Activated CD8-positive, alpha-beta memory T cell treated with anti-CD3 and anti-CD28 coated beads for 4 hours (primary cell): ENCODE results near the gene ZNF724.
"Not testable (repeated sequence)": the region's sequence is repeated elsewhere in the genome, so short reads cannot be mapped to it uniquely, and the experiment has no call there.

Source experiments
- DNase-seq, 2 donors: peaks; one replicate each; pipeline ENCODE4 v3.0.0-alpha.2; 2020; ENCODE audit warnings: low read depth in 2 of 2

Gene ZNF724

DNA sequence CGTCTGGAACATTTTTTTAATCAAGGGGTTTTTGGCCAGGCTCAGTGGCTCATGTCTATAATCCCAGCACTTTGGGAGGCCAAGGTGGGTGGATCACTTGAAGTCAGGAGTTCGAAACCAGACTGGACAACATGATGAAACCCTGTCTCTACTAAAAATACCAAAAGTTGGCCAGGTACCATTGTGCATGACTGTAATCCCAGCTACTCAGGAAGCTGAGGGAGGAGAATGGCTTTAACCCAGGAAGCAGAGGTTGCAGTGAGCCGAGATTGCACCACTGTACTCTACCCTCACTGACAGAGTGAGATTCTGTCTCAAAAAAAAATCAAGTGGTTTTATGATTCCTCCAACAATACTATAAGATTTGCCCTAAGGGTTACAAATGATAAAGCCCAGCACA is 3.1 kb upstream of the ZNF724 start:
- not testable (repeated sequence) for DNase-seq

- no peak for DNase-seq
Measured at GRCh38 chr19:23241419-23241818, 8.8 kb downstream of the ZNF724 start.

GRCh38 chr19:23222998-23223652 is 27.1 kb downstream of the ZNF724 start:
- DNase-seq: no peak

- DNase-seq: no peak
Measured at GRCh38 chr19:23203841-23204344, 46.3 kb downstream of the ZNF724 start.

DNA sequence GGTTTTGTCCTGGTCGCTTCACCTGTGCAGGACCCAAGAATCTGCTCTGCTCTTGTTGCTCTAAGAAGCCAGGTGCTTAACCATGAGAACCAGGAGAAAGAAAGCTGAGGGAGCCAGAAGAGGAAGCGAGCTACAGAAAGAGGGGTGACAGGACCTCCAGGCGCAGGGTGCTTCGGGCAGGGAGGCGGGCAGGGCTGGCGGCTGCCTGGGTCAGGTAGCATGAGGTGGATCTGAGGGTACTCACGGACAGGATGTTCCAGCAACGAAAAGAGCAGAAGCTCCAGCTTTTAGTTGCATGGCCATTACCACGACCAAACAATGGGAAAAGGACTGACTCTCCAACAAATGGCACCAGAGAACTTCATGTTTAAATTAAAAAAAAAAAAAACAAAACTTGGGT is 59.9 kb downstream of the ZNF724 start:
- DNase-seq: no peak

DNA sequence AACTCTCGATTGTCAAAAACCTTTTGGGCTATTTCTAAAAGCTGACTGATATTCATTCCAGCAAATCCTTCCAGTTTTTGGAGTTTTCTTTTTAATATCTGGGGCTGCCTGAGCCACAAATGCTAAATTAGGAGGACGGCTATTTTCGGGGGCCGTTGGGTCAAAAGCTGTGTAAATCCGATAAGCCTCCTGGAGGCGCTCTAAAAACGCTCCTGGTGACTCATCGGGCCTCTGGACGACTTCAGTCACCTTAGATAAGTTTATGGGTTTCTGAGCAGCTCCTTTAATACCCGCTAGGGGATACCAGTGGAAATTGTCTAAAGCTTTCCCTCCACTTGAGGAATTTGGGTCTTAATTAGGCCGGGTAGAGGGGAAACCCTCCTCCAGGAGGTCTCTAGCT is 66.9 kb downstream of the ZNF724 start:
- DNase-seq: no peak
